ENCODE data around the gene AGR3. TPM values are rescaled to one million over a fixed set of nuclear protein-coding genes. Genes with fewer than 3 reads are reported as not detected.

AGR3 gene
- total RNA-seq, 1 experiment from 2014 or later, result not detected

GRCh38 chr7:16912540-16912939 is 30.8 kb upstream of the AGR3 start:
- CTCF ChIA-PET, result interaction anchor here (2.5 kb wide), 1 partner anchor 21 kb away, joined by 16 read pairs; no protein-coding TSS in a partner anchor
- Mint-ChIP-seq H3K27me3 (ENCODE audit: insufficient read depth, unreplicated experiment) (no peaks in the 10 kb centered on the region), H3K36me3 (ENCODE audit: insufficient read depth, unreplicated experiment) (no peaks in the 10 kb centered on the region), H3K4me3 (ENCODE audit: unreplicated experiment) (no peak overlapping the region), H3K4me1 (ENCODE audit: insufficient read depth, unreplicated experiment) (peaks cover 33% of the 10 kb centered on the region), H3K9me3 (ENCODE audit: unreplicated experiment) (peaks cover 10% of the 10 kb centered on the region), H3K27ac (ENCODE audit: low read depth, unreplicated experiment) (no peak overlapping the region)
- DNase-seq (ENCODE audit: unreplicated experiment), result no peak
- POLR2A ChIA-PET, result no interaction called here
- BruUV-seq (replicated peaks), result no TSS peak
- intact Hi-C loops (cut with micrococcal nuclease), result no loop called here
- no peak for TF ChIP-seq CTCF (IDR thresholded peaks at IDR 0.05; ENCODE audit: unreplicated experiment)

- Mint-ChIP-seq H3K27me3 (ENCODE audit: insufficient read depth, unreplicated experiment) (no peaks in the 10 kb centered on the region), H3K4me1 (ENCODE audit: insufficient read depth, unreplicated experiment) (peaks cover 9% of the 10 kb centered on the region), H3K4me3 (ENCODE audit: unreplicated experiment) (no peak overlapping the region), H3K27ac (ENCODE audit: low read depth, unreplicated experiment) (no peak overlapping the region), H3K36me3 (ENCODE audit: insufficient read depth, unreplicated experiment) (no peaks in the 10 kb centered on the region), H3K9me3 (ENCODE audit: unreplicated experiment) (no peaks in the 10 kb centered on the region)
- ChIA-PET CTCF (interaction anchor here (1.3 kb wide), 1 partner anchor 9 kb away, joined by 3 read pairs; no protein-coding TSS in a partner anchor), POLR2A (no interaction called here)
- no TSS peak for BruUV-seq (replicated peaks)
- no peak for TF ChIP-seq CTCF (IDR thresholded peaks at IDR 0.05; ENCODE audit: unreplicated experiment)
- no peak for DNase-seq (ENCODE audit: unreplicated experiment)
- intact Hi-C loops (cut with micrococcal nuclease), result no loop called here
These were observed 26.8 kb upstream of the AGR3 start for GRCh38 chr7:16908561-16908960.

GRCh38 chr7:16905300-16906044 is 23.7 kb upstream of the AGR3 start:
- intact Hi-C loops (cut with micrococcal nuclease), result no loop called here
- ChIA-PET CTCF (interaction anchor here (0.7 to 1.5 kb wide), 4 partner anchors 12 to 341 kb away, joined by 3 to 6 read pairs (median 5); no protein-coding TSS in a partner anchor), POLR2A (interaction anchor here (0.7 kb wide), 1 partner anchor 21 kb away, joined by 3 read pairs; no protein-coding TSS in a partner anchor)
- DNase-seq (ENCODE audit: unreplicated experiment), result peak; percentile 28
- no peak overlapping the region for H3K27ac Mint-ChIP-seq (ENCODE audit: low read depth, unreplicated experiment)
- no peaks in the 10 kb centered on the region for H3K27me3 Mint-ChIP-seq (ENCODE audit: insufficient read depth, unreplicated experiment)
- peaks cover 9% of the 10 kb centered on the region for H3K4me1 Mint-ChIP-seq (ENCODE audit: insufficient read depth, unreplicated experiment)
- no peak overlapping the region for H3K4me3 Mint-ChIP-seq (ENCODE audit: unreplicated experiment)
- no TSS peak for BruUV-seq (replicated peaks)
- no peak for TF ChIP-seq CTCF (IDR thresholded peaks at IDR 0.05; ENCODE audit: unreplicated experiment)
- H3K36me3 Mint-ChIP-seq (ENCODE audit: insufficient read depth, unreplicated experiment), result no peaks in the 10 kb centered on the region
- H3K9me3 Mint-ChIP-seq (ENCODE audit: unreplicated experiment), result no peaks in the 10 kb centered on the region

- Mint-ChIP-seq H3K4me1 (ENCODE audit: insufficient read depth, unreplicated experiment) (peaks cover 9% of the 10 kb centered on the region), H3K27ac (ENCODE audit: low read depth, unreplicated experiment) (no peak overlapping the region), H3K27me3 (ENCODE audit: insufficient read depth, unreplicated experiment) (no peaks in the 10 kb centered on the region), H3K9me3 (ENCODE audit: unreplicated experiment) (no peaks in the 10 kb centered on the region), H3K4me3 (ENCODE audit: unreplicated experiment) (no peak overlapping the region), H3K36me3 (ENCODE audit: insufficient read depth, unreplicated experiment) (no peaks in the 10 kb centered on the region)
- no peak for TF ChIP-seq CTCF (IDR thresholded peaks at IDR 0.05; ENCODE audit: unreplicated experiment)
- no peak for DNase-seq (ENCODE audit: unreplicated experiment)
- ChIA-PET POLR2A (no interaction called here), CTCF (interaction anchor here (0.6 to 0.9 kb wide), 2 partner anchors 12 to 855 kb away, joined by 3 to 4 read pairs; no protein-coding TSS in a partner anchor)
- no TSS peak for BruUV-seq (replicated peaks)
- intact Hi-C loops (cut with micrococcal nuclease), result no loop called here
These were observed 22.3 kb upstream of the AGR3 start for GRCh38 chr7:16904076-16904475.

All from MCF 10A (cell line).